Kidney (tissue), 14 donors: ENCODE data around the gene DISC1. TPM values are rescaled to one million over a fixed set of nuclear protein-coding genes. Genes with fewer than 3 reads are reported as not detected.

ENCODE experiments used
- DNase-seq, 5 donors: peaks; one replicate each; pipeline ENCODE4 v3.0.0-alpha.2; 2013 to 2020
- FAIRE-seq: peaks from 2 replicates; lab custom pipeline; 2012; peaks lifted over from hg19 to GRCh38; lab: Jason Lieb, UNC
- H3K27ac ChIP-seq, 2 donors: one replicate each; pipeline ENCODE4 v1.7.0; 2013; ENCODE audit warnings: low read depth in 2 of 2, low read length in 2 of 2, inconsistent platforms in 1 of 2
- H3K27me3 ChIP-seq: one replicate; pipeline ENCODE4 v1.7.1; 2013; ENCODE audit warnings: low read length, inconsistent platforms; ENCODE audit not compliant: control insufficient read depth, insufficient read depth
- H3K36me3 ChIP-seq, 3 donors: one replicate each; pipeline versions ENCODE4 v1.7.0 to v1.7.1; 2013; ENCODE audit warnings: low read length in 3 of 3, control low read depth in 1 of 3, inconsistent platforms in 1 of 3; ENCODE audit not compliant: insufficient read depth in 3 of 3, control insufficient read depth in 2 of 3
- H3K4me1 ChIP-seq, 3 donors: one replicate each; pipeline versions ENCODE4 v1.7.0 to v1.7.1; 2013; ENCODE audit warnings: low read length in 3 of 3, inconsistent platforms in 1 of 3, low read depth in 1 of 3; ENCODE audit not compliant: control insufficient read depth in 2 of 3, insufficient read depth in 2 of 3
- H3K4me3 ChIP-seq, 3 donors: one replicate each; pipeline versions ENCODE4 v1.7.0 to v1.8.1; 2013; ENCODE audit warnings: low read length in 3 of 3, control low read depth in 1 of 3, inconsistent platforms in 1 of 3
- H3K9ac ChIP-seq, 3 donors: one replicate each; pipeline versions ENCODE4 v1.7.0 to v1.7.1; 2013; ENCODE audit warnings: low read length in 3 of 3, control low read depth in 1 of 3, inconsistent platforms in 1 of 3
- H3K9me3 ChIP-seq, 3 donors: one replicate each; pipeline versions ENCODE4 v1.7.0 to v1.7.1; 2013; ENCODE audit warnings: low read length in 3 of 3, control low read depth in 1 of 3, inconsistent platforms in 1 of 3; ENCODE audit not compliant: control insufficient read depth in 2 of 3, insufficient read depth in 1 of 3
- intact Hi-C: fragments of 100-400 bp; cut with DNase I; formaldehyde crosslinking; loops from one replicate; pipeline ENCODE4 v1.11.1; 2022
- polyA plus RNA-seq: library from polyadenylated mRNA; stranded (reverse); fragments of 350-450 nt; fragmentation: Illumina TruSeq; extraction: RNeasy Lipid Tissue Mini Kit (QIAGEN cat#74804); gene quantifications from one replicate; pipeline ENCODE4 v1.2.3, GENCODE V29; 2014; ENCODE audit warnings: low read depth, low replicate concordance; ENCODE audit not compliant: insufficient read depth
- total RNA-seq: library from RNA; stranded (reverse); fragmentation: NEBNext Ultra II Directional; extraction: Animal tissue kit (Norgen Biotek cat#: 25700); gene quantifications from one replicate; pipeline ENCODE4 v1.2.1, GENCODE V29; 2021
- TF ChIP-seq, protein P1 (sequence below): IDR thresholded peaks from 3 replicates; pipeline ENCODE4 v1.5.1; 2012; ENCODE audit warnings: mild to moderate bottlenecking, moderate library complexity, borderline replicate concordance; ENCODE audit not compliant: insufficient read depth; ENCODE audit errors: extremely low read depth
- donor health status: control.
- donor health status: control.
- donor health status: control.
- donor health status: control.
- donor health status: control.
- donor health status: DM: yes; HTN: yes; CAD: no.
- donor health status: Normal renal cell carcinoma (clear cell type).

The DISC1 gene
- total and polyA plus RNA-seq, 2 donors from 2014 or later = 0.80 to 15.9 TPM

GRCh38 chr1:231806623-231807495 is 180.3 kb downstream of the DISC1 start:
- DNase-seq (peak in 4 of 5 donors; percentile 43 to 58 (median 44)), FAIRE-seq (no peak)
- no peak overlapping the region for H3K4me3 ChIP-seq
- H3K36me3 ChIP-seq = no peaks in the 10 kb centered on the region
- H3K27ac ChIP-seq = no peak overlapping the region
- intact Hi-C loops = no loop called here
- H3K27me3 ChIP-seq = no peaks in the 10 kb centered on the region
- TF ChIP-seq, protein P1, sequence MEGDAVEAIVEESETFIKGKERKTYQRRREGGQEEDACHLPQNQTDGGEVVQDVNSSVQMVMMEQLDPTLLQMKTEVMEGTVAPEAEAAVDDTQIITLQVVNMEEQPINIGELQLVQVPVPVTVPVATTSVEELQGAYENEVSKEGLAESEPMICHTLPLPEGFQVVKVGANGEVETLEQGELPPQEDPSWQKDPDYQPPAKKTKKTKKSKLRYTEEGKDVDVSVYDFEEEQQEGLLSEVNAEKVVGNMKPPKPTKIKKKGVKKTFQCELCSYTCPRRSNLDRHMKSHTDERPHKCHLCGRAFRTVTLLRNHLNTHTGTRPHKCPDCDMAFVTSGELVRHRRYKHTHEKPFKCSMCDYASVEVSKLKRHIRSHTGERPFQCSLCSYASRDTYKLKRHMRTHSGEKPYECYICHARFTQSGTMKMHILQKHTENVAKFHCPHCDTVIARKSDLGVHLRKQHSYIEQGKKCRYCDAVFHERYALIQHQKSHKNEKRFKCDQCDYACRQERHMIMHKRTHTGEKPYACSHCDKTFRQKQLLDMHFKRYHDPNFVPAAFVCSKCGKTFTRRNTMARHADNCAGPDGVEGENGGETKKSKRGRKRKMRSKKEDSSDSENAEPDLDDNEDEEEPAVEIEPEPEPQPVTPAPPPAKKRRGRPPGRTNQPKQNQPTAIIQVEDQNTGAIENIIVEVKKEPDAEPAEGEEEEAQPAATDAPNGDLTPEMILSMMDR = peak; percentile 59
- no peaks in the 10 kb centered on the region for H3K4me1 ChIP-seq
- H3K9ac ChIP-seq = no peak overlapping the region
- no peaks in the 10 kb centered on the region for H3K9me3 ChIP-seq

- intact Hi-C loops = no loop called here
- TF ChIP-seq, protein P1 = no peak
- Histone ChIP-seq H3K27me3 (no peaks in the 10 kb centered on the region), H3K36me3 (no peaks in the 10 kb centered on the region), H3K4me1 (no peaks in the 10 kb centered on the region), H3K9ac (no peak overlapping the region), H3K4me3 (no peak overlapping the region), H3K27ac (no peak overlapping the region), H3K9me3 (no peaks in the 10 kb centered on the region)
- FAIRE-seq (no peak), DNase-seq (no peak)
Observed at GRCh38 chr1:231807541-231807940, 181.0 kb downstream of the DISC1 start.

- intact Hi-C loops = no loop called here
- no peak for FAIRE-seq
Observed at GRCh38 chr1:231808116-231808515, 181.5 kb downstream of the DISC1 start.

More at GRCh38 chr1:231808116-231808515, 181.5 kb downstream of the DISC1 start:
- Histone ChIP-seq H3K9ac (no peak overlapping the region), H3K4me1 (no peaks in the 10 kb centered on the region), H3K4me3 (no peak overlapping the region), H3K27ac (no peak overlapping the region), H3K36me3 (no peaks in the 10 kb centered on the region), H3K9me3 (no peaks in the 10 kb centered on the region), H3K27me3 (no peaks in the 10 kb centered on the region)
- TF ChIP-seq, protein P1 = no peak
- DNase-seq = no peak
